Heart left ventricle (tissue), 13 donors: ENCODE measurements around the gene ADAM29.

Source experiments
- POLR2A ChIP-seq, 2 donors: fragments of 450-650 bp; IDR thresholded peaks; one replicate each; pipeline ENCODE4 v1.6.1; 2017; ENCODE audit warnings: antibody characterized with exemption in 2 of 2, mild to moderate bottlenecking in 2 of 2, moderate library complexity in 2 of 2
- TF ChIP-seq, protein P1 (sequence below), 12 donors: fragments of 200-600 bp; sonication (generic) in 4 of 12; IDR thresholded peaks; one replicate each; pipeline versions ENCODE4 v1.5.0 to v1.8.0; 2018 to 2022; ENCODE audit warnings: antibody characterized with exemption in 12 of 12, mild to moderate bottlenecking in 5 of 12
- donor health status: ischemic (EF 13 %, LVEDD 7.1; RV severe dilation, severe dysfunction).
- donor health status: DM: no; HTN: yes; CAD: no.
- donor health status: DM: no; HTN: no; CAD: no.
- donor health status: ischemic (EF 25% LVEDD 6.9; RV normal size, moderate dysfunction).
- donor health status: ischemic (EF 25% LVEDD 5.7; RV mildly dilated, moderate dysfunction).
- donor health status: ischemic (EF 35%, LVEDD 5.7; RV mildly dilated, moderate dysfunction).
- donor health status: nonischemic (EF 11% LVEDD 7.7; RV severe dilation, severe dysfunction).
- donor health status: DM: yes; HTN: yes; CAD: no.
- donor health status: PGD.
- donor health status: ischemic (EF 29% LVEDD 5.4; RV normal size, mild dysfunction).
- donor health status: nonischemic (EF 23%, LVEDD 6.1; RV moderate dilation, normal function).

DNA sequence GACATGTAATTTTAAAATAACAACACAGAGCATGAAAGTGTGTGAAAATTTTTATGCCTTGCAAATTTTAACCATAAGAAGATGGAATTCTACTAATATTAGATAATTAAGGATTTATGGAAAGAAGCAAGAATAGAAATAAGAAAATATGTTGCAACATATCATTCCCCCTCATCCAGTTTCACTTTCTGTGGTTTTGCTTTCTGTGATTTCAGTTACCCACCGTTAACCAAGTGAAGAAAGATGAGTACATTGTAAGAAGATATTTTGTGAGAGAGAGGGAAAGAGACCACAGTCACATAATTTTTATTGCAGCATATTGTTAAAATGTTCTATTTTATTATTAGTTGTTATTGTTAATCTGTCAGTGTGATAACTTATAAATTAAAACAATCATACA lies 77.9 kb downstream of the ADAM29 start:
- TF ChIP-seq POLR2A (IDR thresholded peaks at IDR 0.05), result no peak
- TF ChIP-seq, protein P1, sequence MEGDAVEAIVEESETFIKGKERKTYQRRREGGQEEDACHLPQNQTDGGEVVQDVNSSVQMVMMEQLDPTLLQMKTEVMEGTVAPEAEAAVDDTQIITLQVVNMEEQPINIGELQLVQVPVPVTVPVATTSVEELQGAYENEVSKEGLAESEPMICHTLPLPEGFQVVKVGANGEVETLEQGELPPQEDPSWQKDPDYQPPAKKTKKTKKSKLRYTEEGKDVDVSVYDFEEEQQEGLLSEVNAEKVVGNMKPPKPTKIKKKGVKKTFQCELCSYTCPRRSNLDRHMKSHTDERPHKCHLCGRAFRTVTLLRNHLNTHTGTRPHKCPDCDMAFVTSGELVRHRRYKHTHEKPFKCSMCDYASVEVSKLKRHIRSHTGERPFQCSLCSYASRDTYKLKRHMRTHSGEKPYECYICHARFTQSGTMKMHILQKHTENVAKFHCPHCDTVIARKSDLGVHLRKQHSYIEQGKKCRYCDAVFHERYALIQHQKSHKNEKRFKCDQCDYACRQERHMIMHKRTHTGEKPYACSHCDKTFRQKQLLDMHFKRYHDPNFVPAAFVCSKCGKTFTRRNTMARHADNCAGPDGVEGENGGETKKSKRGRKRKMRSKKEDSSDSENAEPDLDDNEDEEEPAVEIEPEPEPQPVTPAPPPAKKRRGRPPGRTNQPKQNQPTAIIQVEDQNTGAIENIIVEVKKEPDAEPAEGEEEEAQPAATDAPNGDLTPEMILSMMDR (IDR thresholded peaks at IDR 0.05), result no peak
